PC-3 (cell line): Measurements from ENCODE around the gene PRC1.

ENCODE experiments used
- EZH2 ChIP-seq: fragments of 300-600 bp; sonication (generic); IDR thresholded peaks from one replicate; pipeline ENCODE4 v1.6.1; 2017; ENCODE audit warnings: antibody characterized with exemption, mild to moderate bottlenecking, low read length; ENCODE audit not compliant: unreplicated experiment
- TF ChIP-seq, protein P1 (sequence below): fragments of 300-600 bp; sonication (generic); conservative IDR thresholded peaks from 2 replicates; pipeline ENCODE4 v1.5.1; 2017; ENCODE audit warnings: antibody characterized with exemption, low read depth, mild to moderate bottlenecking, low read length

DNA sequence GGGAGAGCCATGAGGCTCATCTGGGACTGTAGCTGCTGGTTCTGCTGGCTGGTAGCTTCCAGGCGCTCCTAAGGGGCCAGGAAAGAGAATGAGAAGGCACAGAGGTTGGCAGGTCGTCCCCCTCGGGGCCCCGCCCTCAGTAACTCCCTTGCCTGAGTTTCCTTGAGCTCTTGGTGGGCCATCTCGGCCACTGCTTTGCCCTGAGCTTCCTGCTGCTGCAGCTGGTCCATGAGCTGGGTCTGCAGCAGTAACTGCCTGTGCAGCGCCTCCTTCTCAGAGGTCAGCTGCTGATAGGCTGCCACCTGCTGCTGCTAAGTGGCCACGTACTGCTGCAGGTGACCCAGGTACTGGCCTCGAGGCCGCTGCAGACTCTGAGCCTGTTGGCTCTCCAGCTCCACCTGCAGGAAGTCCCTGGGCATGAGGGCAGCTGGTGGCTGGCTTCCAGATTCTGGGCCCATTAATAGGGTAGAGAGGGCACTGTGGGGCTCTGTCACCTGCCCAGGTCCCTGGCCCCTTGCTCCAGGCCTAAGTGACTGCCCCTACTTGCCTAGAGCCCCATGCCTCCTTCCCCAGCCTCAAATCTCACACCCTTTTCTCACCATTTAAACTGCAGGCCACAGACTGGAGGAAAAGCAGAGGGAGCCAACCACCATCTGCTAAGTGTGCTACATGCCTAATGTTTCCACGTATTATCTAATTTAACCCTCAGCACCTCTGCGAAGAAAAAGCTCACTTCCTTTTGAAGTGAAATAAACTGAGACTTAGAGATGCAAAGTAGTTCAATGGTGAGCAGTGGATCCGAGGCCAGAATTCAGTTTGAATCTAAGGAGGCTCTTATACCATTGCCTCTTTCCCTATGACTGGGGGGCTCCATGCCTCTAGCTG is 38.8 kb upstream of the PRC1 start:
- TF ChIP-seq, protein P1, sequence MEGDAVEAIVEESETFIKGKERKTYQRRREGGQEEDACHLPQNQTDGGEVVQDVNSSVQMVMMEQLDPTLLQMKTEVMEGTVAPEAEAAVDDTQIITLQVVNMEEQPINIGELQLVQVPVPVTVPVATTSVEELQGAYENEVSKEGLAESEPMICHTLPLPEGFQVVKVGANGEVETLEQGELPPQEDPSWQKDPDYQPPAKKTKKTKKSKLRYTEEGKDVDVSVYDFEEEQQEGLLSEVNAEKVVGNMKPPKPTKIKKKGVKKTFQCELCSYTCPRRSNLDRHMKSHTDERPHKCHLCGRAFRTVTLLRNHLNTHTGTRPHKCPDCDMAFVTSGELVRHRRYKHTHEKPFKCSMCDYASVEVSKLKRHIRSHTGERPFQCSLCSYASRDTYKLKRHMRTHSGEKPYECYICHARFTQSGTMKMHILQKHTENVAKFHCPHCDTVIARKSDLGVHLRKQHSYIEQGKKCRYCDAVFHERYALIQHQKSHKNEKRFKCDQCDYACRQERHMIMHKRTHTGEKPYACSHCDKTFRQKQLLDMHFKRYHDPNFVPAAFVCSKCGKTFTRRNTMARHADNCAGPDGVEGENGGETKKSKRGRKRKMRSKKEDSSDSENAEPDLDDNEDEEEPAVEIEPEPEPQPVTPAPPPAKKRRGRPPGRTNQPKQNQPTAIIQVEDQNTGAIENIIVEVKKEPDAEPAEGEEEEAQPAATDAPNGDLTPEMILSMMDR: peak; percentile 61
- TF ChIP-seq EZH2: no peak
